Glomerular visceral epithelial cell (primary cell): ENCODE data around the gene SH3BP2.
"Not testable (repeated sequence)": the region's sequence is repeated elsewhere in the genome, so short reads cannot be mapped to it uniquely, and the experiment has no call there.

ENCODE experiments used
- DNase-seq: peaks from one replicate; pipeline ENCODE4 v3.0.0-alpha.2; 2016; ENCODE audit errors: extremely low spot score

The SH3BP2 gene

GRCh38 chr4:2762486-2763370 lies 30.2 kb upstream of the SH3BP2 start:
- not testable (repeated sequence) for DNase-seq

DNA sequence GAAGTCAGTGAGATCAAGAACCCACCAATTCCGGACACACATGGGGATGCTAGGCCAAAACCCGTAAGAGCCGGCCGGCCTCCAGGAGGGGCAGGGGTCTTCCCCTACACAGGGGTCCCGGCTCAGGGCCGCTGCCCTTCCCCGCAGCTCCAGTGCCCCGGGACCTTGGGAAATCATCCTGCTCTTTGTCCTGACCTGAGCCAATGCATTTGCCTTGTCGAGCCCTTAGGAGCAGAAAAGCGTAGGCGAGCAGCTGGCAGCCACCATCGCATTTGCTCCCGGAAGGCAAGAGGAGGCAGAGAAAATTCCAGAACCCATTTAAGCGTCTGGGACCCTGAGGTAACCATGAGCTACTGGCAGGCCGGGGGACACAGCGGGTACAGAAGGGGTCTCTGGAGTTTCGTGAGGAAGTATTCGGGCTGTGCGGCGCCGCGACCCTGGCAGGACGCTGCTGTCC lies 29.3 kb upstream of the SH3BP2 start:
- no peak for DNase-seq

GRCh38 chr4:2765832-2766526 lies 26.9 kb upstream of the SH3BP2 start:
- no peak for DNase-seq

DNA sequence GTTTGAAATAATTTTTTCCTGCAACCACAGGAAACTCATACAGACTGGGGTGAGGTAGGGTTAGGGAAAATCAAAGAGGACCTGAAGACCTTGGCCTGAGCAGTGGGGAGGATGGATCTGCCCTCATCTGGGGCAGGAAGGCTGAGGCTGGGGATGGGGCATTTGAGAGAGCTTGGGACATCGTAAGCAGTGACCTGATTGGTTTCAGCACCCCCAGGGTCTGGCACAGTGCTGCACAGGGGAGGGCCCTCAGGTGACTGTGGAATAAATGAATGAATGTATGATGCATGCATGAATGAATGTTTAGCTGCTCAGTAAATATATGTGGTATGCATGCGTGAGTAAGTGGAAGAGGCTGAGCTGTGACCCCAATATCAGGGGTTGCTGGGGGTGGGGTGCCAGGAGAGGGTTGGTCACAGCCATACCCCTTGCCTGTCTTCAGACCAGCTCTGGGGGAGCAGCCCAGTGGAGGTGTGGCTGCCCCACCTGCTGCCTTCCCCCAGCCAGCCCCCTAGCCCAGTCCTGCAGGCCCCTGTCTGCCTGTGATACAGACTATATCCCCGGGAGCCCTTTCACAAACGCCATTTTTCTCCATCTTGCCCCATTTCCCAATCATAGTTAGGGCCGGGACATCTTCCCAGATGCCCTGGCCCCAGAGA lies 25.7 kb upstream of the SH3BP2 start:
- no peak for DNase-seq

DNA sequence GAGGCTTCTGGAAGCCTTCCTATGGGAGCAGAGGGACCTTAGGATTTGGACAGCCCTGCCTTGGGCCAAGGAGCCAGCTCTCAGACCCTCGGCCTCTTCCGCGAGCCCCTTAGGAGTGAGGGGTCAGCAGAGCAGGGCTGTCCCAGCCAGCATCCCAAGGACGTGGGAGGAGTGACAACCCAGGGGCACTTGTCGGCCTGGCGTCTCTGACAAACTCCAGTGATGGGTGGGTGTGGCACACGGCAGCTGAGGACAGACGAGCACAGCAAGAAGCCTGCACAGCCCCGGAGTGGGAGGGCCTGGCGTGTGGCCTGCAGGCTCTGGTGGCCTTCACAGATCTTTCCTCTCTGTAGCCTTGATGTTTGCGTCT lies 25.2 kb upstream of the SH3BP2 start:
- no peak for DNase-seq

GRCh38 chr4:2768124-2768523 lies 24.8 kb upstream of the SH3BP2 start:
- no peak for DNase-seq

- DNase-seq: no peak
Measured at GRCh38 chr4:2768921-2769336, 24.0 kb upstream of the SH3BP2 start.

DNA sequence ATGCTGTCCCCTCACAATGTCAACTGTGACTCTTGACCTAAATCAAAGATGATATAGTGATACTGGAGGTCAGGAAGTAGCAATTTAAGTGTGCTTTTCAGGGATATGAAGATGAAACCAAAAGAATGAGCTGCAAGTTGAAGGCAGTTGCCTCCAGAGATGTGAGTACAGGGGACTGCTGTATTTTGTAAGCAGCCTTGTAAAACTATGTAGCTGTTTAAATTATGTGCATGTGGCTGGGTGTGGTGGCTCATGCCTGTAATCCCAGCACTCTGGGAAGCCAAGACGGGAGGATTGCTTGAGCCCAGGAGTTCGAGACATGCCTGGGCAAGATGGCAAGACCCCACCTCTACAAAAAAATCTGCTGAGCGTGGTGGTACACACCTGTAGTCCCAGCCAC lies 21.6 kb upstream of the SH3BP2 start:
- DNase-seq: no peak

GRCh38 chr4:2780643-2781042 lies 12.2 kb upstream of the SH3BP2 start:
- not testable (repeated sequence) for DNase-seq

GRCh38 chr4:2781911-2782310 lies 11.0 kb upstream of the SH3BP2 start:
- no peak for DNase-seq

- DNase-seq: no peak
Measured at GRCh38 chr4:2783790-2784189, 9.1 kb upstream of the SH3BP2 start.

DNA sequence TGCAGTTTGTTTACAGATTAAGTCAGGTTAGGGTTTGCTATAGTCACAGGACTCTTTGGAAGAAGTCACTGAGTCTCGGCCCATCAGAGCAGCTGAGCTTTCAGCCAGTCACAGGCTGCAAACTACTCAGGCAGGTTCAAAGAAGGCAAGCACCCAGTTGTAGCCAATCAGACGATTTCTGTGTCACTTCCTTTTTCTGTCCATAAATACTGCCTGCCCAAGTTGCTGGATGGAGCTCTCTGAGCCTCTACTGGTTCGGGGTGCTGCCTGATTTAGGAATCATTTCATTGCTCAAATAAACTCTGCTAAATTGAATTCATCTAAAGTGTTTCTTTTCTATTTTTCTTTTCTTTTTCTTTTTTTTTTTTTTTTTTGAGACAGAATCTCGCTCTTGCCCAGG lies 7.3 kb upstream of the SH3BP2 start:
- DNase-seq: no peak

DNA sequence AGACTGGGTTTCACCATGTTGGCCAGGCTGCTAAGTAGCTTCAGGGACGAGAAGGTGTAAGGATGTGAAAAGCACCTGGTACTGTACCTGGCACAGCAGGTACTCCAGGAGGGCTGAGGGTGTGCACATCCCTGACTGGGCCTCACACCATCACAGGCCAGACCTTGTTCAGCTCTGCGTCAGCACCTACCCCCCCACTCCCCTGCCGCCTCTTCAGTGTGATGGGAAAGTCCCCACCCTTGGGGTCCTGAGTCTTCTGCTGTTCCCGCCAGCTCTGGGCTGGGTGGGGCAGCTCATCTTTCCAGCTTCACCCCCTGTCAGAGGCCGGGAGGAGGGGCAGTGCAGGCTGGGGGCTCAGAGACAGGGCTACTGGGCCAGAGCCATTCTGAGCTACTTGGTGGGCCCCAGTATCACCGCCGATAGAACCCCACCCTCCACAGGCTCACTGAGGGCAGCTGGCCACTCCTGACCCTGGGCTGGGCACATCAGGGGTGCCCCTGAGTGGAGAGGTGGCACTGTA lies 6.7 kb upstream of the SH3BP2 start:
- DNase-seq: no peak

DNA sequence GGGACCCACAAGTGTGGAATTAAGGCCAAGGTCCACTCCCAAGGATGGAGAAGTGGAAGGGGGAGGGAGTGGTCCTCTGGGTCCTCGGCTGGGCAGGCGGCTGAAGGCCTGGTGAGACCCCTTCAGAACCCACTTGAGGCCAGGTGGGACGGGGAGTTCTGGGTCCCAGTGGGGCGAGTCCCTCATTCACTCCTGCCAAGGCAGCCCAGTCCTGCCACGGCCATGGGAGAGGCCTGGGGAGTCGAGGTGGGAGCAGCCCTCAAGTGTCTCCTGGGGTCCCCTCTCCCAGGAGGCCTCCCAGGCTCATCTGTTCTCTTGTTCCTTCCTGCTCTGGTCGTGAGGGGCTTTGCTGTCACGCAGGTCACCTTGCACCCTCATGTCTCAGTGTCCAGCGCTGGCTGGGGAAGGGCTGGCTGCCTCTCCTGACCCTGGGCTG lies 6.1 kb upstream of the SH3BP2 start:
- DNase-seq: no peak

GRCh38 chr4:2787230-2788100 lies 5.4 kb upstream of the SH3BP2 start:
- no peak for DNase-seq

DNA sequence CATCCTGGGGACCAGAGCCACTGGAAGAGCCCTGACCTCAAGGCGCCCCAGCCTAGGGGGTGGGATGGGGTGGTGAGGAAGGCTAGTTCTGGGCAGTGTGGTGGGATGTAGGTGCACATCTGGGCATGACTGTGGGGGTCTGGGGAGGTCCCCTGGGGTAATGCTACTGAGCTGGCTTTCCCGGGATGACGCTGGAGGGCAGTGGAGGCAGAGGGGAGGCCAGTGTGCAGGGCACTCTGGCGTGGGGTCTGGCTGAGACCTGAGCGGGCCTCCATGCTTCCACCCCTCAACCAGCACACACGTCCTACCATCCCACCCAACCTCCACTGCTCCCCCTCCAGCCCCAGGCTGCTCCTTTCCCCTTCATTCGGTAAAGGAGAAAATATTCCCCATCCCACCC lies 4.8 kb upstream of the SH3BP2 start:
- DNase-seq: no peak

GRCh38 chr4:2788532-2789103 lies 4.3 kb upstream of the SH3BP2 start:
- DNase-seq: no peak

DNA sequence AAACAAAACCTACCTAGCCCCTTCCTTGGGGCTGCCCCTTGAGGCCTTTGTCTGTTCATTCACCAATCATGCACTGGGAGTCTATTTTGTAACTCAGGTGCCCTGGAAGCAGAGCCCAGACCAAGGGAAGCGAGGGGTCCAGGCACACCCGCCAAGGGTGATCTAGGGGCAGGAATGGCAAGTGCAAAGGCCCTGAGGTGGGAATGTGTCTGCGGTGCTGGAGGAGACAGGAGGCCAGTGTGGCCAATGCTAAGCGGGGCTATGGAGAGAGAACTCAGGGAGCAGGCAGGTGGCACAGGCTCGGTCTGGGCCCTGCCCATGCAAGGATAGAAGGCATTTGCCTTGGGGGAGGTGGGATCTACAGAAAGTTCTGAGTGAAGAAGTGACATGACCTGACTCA lies 3.5 kb upstream of the SH3BP2 start:
- DNase-seq: no peak

GRCh38 chr4:2789793-2790582 lies 2.9 kb upstream of the SH3BP2 start:
- no peak for DNase-seq
